OCI-LY3 (cell line): Measurements from ENCODE around the gene CCDC27.
A peak's percentile ranks its signal among the peaks of the same experiment; 100 is the strongest.

ENCODE experiments used
- H2AFZ ChIP-seq: fragments of 200-600, 300-600 bp; shearing (Covaris generic); 2 replicates; pipeline ENCODE4 v1.6.0; 2014; ENCODE audit warnings: antibody characterized with exemption, low read depth, low read length
- H3K27ac ChIP-seq: fragments of 200-600, 300-600 bp; sonication (generic); 2 replicates; pipeline ENCODE4 v1.5.1; 2014; ENCODE audit warnings: mild to moderate bottlenecking, low read length, moderate library complexity, mixed read lengths
- H3K27me3 ChIP-seq: fragments of 200-600, 300-600 bp; sonication (generic); 2 replicates; pipeline ENCODE4 v1.6.1; 2014; ENCODE audit warnings: low read depth, low read length, mixed read lengths
- H3K36me3 ChIP-seq: fragments of 200-600, 300-600 bp; sonication (generic); replicated peaks from 2 replicates; pipeline ENCODE3; 2014; ENCODE audit warnings: low read depth, low read length, mixed read lengths
- H3K4me1 ChIP-seq: fragments of 300-600, 200-600 bp; sonication (generic); 2 replicates; pipeline ENCODE4 v1.6.1; 2014; ENCODE audit warnings: low read length, mixed read lengths
- H3K4me2 ChIP-seq: fragments of 200-600, 300-600 bp; sonication (generic); 2 replicates; pipeline ENCODE4 v1.6.1; 2014; ENCODE audit warnings: low read length, mixed read lengths
- H3K4me3 ChIP-seq: fragments of 300-600, 200-600 bp; sonication (generic); 2 replicates; pipeline ENCODE4 v1.5.1; 2014; ENCODE audit warnings: antibody characterized with exemption, mild to moderate bottlenecking, low read length, moderate library complexity
- H3K79me2 ChIP-seq: fragments of 300-600, 200-600 bp; shearing (Covaris generic); 2 replicates; pipeline ENCODE4 v1.6.1; 2014; ENCODE audit warnings: mild to moderate bottlenecking, low read length, mixed read lengths
- H3K9ac ChIP-seq: fragments of 300-600, 200-600 bp; shearing (Covaris generic); 2 replicates; pipeline ENCODE4 v1.6.0; 2014; ENCODE audit warnings: mild to moderate bottlenecking, low read length, moderate library complexity
- H3K9me3 ChIP-seq: fragments of 200-600, 300-600 bp; shearing (Covaris generic); 2 replicates; pipeline ENCODE4 v1.6.1; 2014; ENCODE audit warnings: low read length, mixed read lengths; ENCODE audit not compliant: insufficient read depth
- H4K20me1 ChIP-seq: fragments of 200-600, 300-600 bp; sonication (generic); 2 replicates; pipeline ENCODE4 v1.6.1; 2016; ENCODE audit warnings: low read length, mixed read lengths; ENCODE audit not compliant: insufficient read depth
- CTCF ChIP-seq: fragments of 200-600, 300-600 bp; sonication (generic); IDR thresholded peaks from 2 replicates; pipeline ENCODE4 v1.5.1; 2014; ENCODE audit warnings: antibody characterized with exemption, low read length, low read depth
- EZH2phosphoT487 ChIP-seq: fragments of 200-600 bp; shearing (Covaris generic); IDR thresholded peaks from 2 replicates; pipeline ENCODE4 v1.6.1; 2018; ENCODE audit warnings: antibody characterized with exemption, mixed run types, low read depth

The CCDC27 gene

DNA sequence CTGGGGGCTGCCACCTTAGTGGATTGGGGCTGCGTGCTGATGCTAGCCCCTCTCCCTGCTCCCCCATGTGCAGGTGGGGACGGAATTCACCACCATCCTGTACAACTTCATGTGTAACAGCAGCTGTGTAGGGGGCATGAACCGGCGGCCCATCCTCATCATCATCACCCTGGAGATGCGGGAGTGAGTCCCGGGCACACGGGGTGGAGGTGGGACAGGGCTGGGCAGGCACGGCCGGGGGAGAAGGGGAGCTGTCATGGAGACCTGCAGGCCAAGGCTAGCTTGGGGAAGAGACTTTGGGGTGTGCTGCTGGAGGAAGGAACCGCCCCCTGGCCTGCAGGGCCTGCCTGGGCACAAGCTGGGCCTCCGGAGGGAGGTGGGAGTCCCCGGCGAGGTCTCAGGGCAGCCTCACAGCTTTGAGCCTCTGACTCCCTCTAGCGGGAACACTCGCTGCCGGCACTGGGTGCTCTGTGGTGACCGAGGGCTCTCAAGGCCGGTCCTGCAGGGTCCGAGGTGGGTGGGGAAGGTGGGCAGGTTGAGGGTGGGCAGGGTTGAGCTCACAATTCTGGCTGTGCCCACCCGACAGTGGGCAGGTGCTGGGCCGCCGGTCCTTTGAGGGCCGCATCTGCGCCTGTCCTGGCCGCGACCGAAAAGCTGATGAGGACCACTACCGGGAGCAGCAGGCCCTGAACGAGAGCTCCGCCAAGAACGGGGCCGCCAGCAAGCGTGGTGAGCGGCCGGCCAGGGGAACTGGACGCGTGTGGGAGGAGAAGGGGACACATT lies 25.0 kb upstream of the CCDC27 start:
- TF ChIP-seq CTCF (peak; percentile 60), EZH2phosphoT487 (no peak)
- no peak overlapping the region for H3K9ac ChIP-seq
- no peaks in the 10 kb centered on the region for H3K4me1 ChIP-seq
- no peak overlapping the region for H3K4me2 ChIP-seq
- H3K79me2 ChIP-seq: no peaks in the 10 kb centered on the region
- H3K36me3 ChIP-seq: no peaks in the 10 kb centered on the region
- H4K20me1 ChIP-seq: no peaks in the 10 kb centered on the region
- no peaks in the 10 kb centered on the region for H3K27me3 ChIP-seq
- no peak overlapping the region for H3K27ac ChIP-seq
- H3K4me3 ChIP-seq: no peak overlapping the region
- H2AFZ ChIP-seq: no peak overlapping the region
- H3K9me3 ChIP-seq: no peaks in the 10 kb centered on the region

GRCh38 chr1:3727825-3728776 lies 24.1 kb upstream of the CCDC27 start:
- Histone ChIP-seq H3K4me1 (no peaks in the 10 kb centered on the region), H3K4me2 (no peak overlapping the region), H3K36me3 (no peaks in the 10 kb centered on the region), H3K9me3 (no peaks in the 10 kb centered on the region), H3K9ac (no peak overlapping the region), H2AFZ (no peak overlapping the region), H3K27me3 (no peaks in the 10 kb centered on the region), H3K27ac (no peak overlapping the region), H3K4me3 (no peak overlapping the region), H3K79me2 (no peaks in the 10 kb centered on the region), H4K20me1 (no peaks in the 10 kb centered on the region)
- TF ChIP-seq CTCF (no peak), EZH2phosphoT487 (no peak)

GRCh38 chr1:3729594-3730542 lies 22.4 kb upstream of the CCDC27 start:
- no peaks in the 10 kb centered on the region for H4K20me1 ChIP-seq
- H3K4me1 ChIP-seq: peaks cover 3% of the 10 kb centered on the region
- H3K79me2 ChIP-seq: no peaks in the 10 kb centered on the region
- no peaks in the 10 kb centered on the region for H3K9me3 ChIP-seq
- H3K4me3 ChIP-seq: no peak overlapping the region
- no peak overlapping the region for H3K27ac ChIP-seq
- TF ChIP-seq EZH2phosphoT487 (no peak), CTCF (no peak)
- no peaks in the 10 kb centered on the region for H3K36me3 ChIP-seq
- H3K4me2 ChIP-seq: no peak overlapping the region
- no peak overlapping the region for H2AFZ ChIP-seq
- no peaks in the 10 kb centered on the region for H3K27me3 ChIP-seq
- H3K9ac ChIP-seq: no peak overlapping the region
